Activated naive CD8-positive, alpha-beta T cell treated with anti-CD3 and anti-CD28 coated beads for 36 hours (primary cell): ENCODE measurements around the gene TMEM151B. TPM values are rescaled to one million over a fixed set of nuclear protein-coding genes. Genes with fewer than 3 reads are reported as not detected.

Source experiments
- DNase-seq: peaks from one replicate; pipeline ENCODE4 v3.0.0; 2021
- H3K27ac Mint-ChIP-seq: one replicate; pipeline ENCODE4 v1.8.0; 2022; ENCODE audit warnings: mild to moderate bottlenecking, moderate library complexity, mixed read lengths
- H3K27me3 Mint-ChIP-seq: one replicate; pipeline ENCODE4 v1.8.0; 2022; ENCODE audit warnings: mild to moderate bottlenecking, mixed read lengths
- H3K36me3 Mint-ChIP-seq: one replicate; pipeline ENCODE4 v1.8.0; 2021; ENCODE audit warnings: mild to moderate bottlenecking, mixed read lengths
- H3K4me1 Mint-ChIP-seq: one replicate; pipeline ENCODE4 v1.8.0; 2021; ENCODE audit warnings: mixed read lengths
- H3K4me3 Mint-ChIP-seq: one replicate; pipeline ENCODE4 v1.8.0; 2022; ENCODE audit warnings: mild to moderate bottlenecking, moderate library complexity, mixed read lengths
- H3K9me3 Mint-ChIP-seq: one replicate; pipeline ENCODE4 v1.8.0; 2022; ENCODE audit warnings: mixed read lengths
- total RNA-seq, 2 experiments: library from RNA; stranded (reverse); gene quantifications; one replicate each; pipeline ENCODE4 v1.2.3, GENCODE V29; 2021

TMEM151B gene
- total RNA-seq, 2 experiments from 2014 or later: not detected

GRCh38 chr6:44292661-44293365 lies 22.6 kb downstream of the TMEM151B start:
- no peak for DNase-seq
- Mint-ChIP-seq H3K27me3 (peaks cover 77% of the 10 kb centered on the region), H3K27ac (no peak overlapping the region), H3K9me3 (no peaks in the 10 kb centered on the region), H3K4me1 (peaks cover 1% of the 10 kb centered on the region), H3K36me3 (no peaks in the 10 kb centered on the region), H3K4me3 (no peak overlapping the region)

GRCh38 chr6:44294832-44295791 lies 24.9 kb downstream of the TMEM151B start:
- H3K4me1 Mint-ChIP-seq: peaks cover 6% of the 10 kb centered on the region

GRCh38 chr6:44297063-44298038 lies 27.1 kb downstream of the TMEM151B start:
- H3K4me3 Mint-ChIP-seq: peak overlapping the region; percentile 58
- H3K27ac Mint-ChIP-seq: no peak overlapping the region
- peaks cover 53% of the 10 kb centered on the region for H3K27me3 Mint-ChIP-seq
- peaks cover 6% of the 10 kb centered on the region for H3K4me1 Mint-ChIP-seq
- no peaks in the 10 kb centered on the region for H3K9me3 Mint-ChIP-seq
- H3K36me3 Mint-ChIP-seq: peaks cover 16% of the 10 kb centered on the region
- DNase-seq: peak; percentile 63

More at GRCh38 chr6:44294832-44295791, 24.9 kb downstream of the TMEM151B start:
- DNase-seq: no peak
- H3K27ac Mint-ChIP-seq: no peak overlapping the region
- H3K36me3 Mint-ChIP-seq: peaks cover 5% of the 10 kb centered on the region
- H3K9me3 Mint-ChIP-seq: no peaks in the 10 kb centered on the region
- no peak overlapping the region for H3K4me3 Mint-ChIP-seq
- H3K27me3 Mint-ChIP-seq: peaks cover 72% of the 10 kb centered on the region

- DNase-seq: no peak
- peaks cover 6% of the 10 kb centered on the region for H3K4me1 Mint-ChIP-seq
- H3K27me3 Mint-ChIP-seq: peaks cover 44% of the 10 kb centered on the region
- no peaks in the 10 kb centered on the region for H3K9me3 Mint-ChIP-seq
- H3K27ac Mint-ChIP-seq: no peak overlapping the region
- peak overlapping the region; percentile 58 for H3K4me3 Mint-ChIP-seq
- peaks cover 16% of the 10 kb centered on the region for H3K36me3 Mint-ChIP-seq
Observed at GRCh38 chr6:44298055-44298803, 28.0 kb downstream of the TMEM151B start.

GRCh38 chr6:44298864-44299263 lies 28.6 kb downstream of the TMEM151B start:
- Mint-ChIP-seq H3K4me3 (no peak overlapping the region), H3K27me3 (peaks cover 38% of the 10 kb centered on the region), H3K9me3 (no peaks in the 10 kb centered on the region), H3K4me1 (peaks cover 6% of the 10 kb centered on the region), H3K27ac (peak overlapping the region; percentile 3), H3K36me3 (peaks cover 18% of the 10 kb centered on the region)
- no peak for DNase-seq

- peaks cover 6% of the 10 kb centered on the region for H3K4me1 Mint-ChIP-seq
- H3K27ac Mint-ChIP-seq: no peak overlapping the region
Observed at GRCh38 chr6:44300292-44300823, 30.1 kb downstream of the TMEM151B start.

GRCh38 chr6:44301106-44301505 lies 30.9 kb downstream of the TMEM151B start:
- no peak overlapping the region for H3K4me3 Mint-ChIP-seq
- H3K27me3 Mint-ChIP-seq: peaks cover 18% of the 10 kb centered on the region
- peaks cover 6% of the 10 kb centered on the region for H3K4me1 Mint-ChIP-seq
- H3K9me3 Mint-ChIP-seq: no peaks in the 10 kb centered on the region
- H3K36me3 Mint-ChIP-seq: peaks cover 21% of the 10 kb centered on the region
- H3K27ac Mint-ChIP-seq: no peak overlapping the region
- DNase-seq: no peak

More at GRCh38 chr6:44300292-44300823, 30.1 kb downstream of the TMEM151B start:
- peaks cover 23% of the 10 kb centered on the region for H3K27me3 Mint-ChIP-seq
- no peaks in the 10 kb centered on the region for H3K9me3 Mint-ChIP-seq
- peaks cover 19% of the 10 kb centered on the region for H3K36me3 Mint-ChIP-seq
- no peak for DNase-seq
- H3K4me3 Mint-ChIP-seq: no peak overlapping the region

- Mint-ChIP-seq H3K4me1 (peaks cover 6% of the 10 kb centered on the region), H3K36me3 (peaks cover 21% of the 10 kb centered on the region), H3K4me3 (no peak overlapping the region), H3K9me3 (no peaks in the 10 kb centered on the region), H3K27ac (no peak overlapping the region), H3K27me3 (peaks cover 9% of the 10 kb centered on the region)
- no peak for DNase-seq
Observed at GRCh38 chr6:44301782-44302564, 31.7 kb downstream of the TMEM151B start.

- H3K9me3 Mint-ChIP-seq: no peaks in the 10 kb centered on the region
- no peak for DNase-seq
- H3K27me3 Mint-ChIP-seq: peaks cover 5% of the 10 kb centered on the region
- no peak overlapping the region for H3K4me3 Mint-ChIP-seq
- H3K27ac Mint-ChIP-seq: no peak overlapping the region
- H3K4me1 Mint-ChIP-seq: peaks cover 4% of the 10 kb centered on the region
- H3K36me3 Mint-ChIP-seq: peaks cover 21% of the 10 kb centered on the region
Observed at GRCh38 chr6:44302856-44303255, 32.6 kb downstream of the TMEM151B start.

GRCh38 chr6:44303842-44304241 lies 33.6 kb downstream of the TMEM151B start:
- Mint-ChIP-seq H3K36me3 (peaks cover 21% of the 10 kb centered on the region), H3K4me3 (no peak overlapping the region), H3K9me3 (no peaks in the 10 kb centered on the region), H3K27ac (no peak overlapping the region), H3K4me1 (no peaks in the 10 kb centered on the region), H3K27me3 (no peaks in the 10 kb centered on the region)
- DNase-seq: no peak

- no peaks in the 10 kb centered on the region for H3K9me3 Mint-ChIP-seq
- H3K27ac Mint-ChIP-seq: no peak overlapping the region
- no peak overlapping the region for H3K4me3 Mint-ChIP-seq
- H3K27me3 Mint-ChIP-seq: no peaks in the 10 kb centered on the region
- H3K4me1 Mint-ChIP-seq: no peaks in the 10 kb centered on the region
- peaks cover 20% of the 10 kb centered on the region for H3K36me3 Mint-ChIP-seq
- DNase-seq: peak; percentile 37
Observed at GRCh38 chr6:44304282-44305199, 34.3 kb downstream of the TMEM151B start.

- H3K9me3 Mint-ChIP-seq: no peaks in the 10 kb centered on the region
- no peak overlapping the region for H3K27ac Mint-ChIP-seq
- H3K36me3 Mint-ChIP-seq: peaks cover 22% of the 10 kb centered on the region
- H3K4me1 Mint-ChIP-seq: no peaks in the 10 kb centered on the region
- no peak for DNase-seq
- no peak overlapping the region for H3K4me3 Mint-ChIP-seq
- no peaks in the 10 kb centered on the region for H3K27me3 Mint-ChIP-seq
Observed at GRCh38 chr6:44305200-44305725, 35.0 kb downstream of the TMEM151B start.
